Upper lobe of left lung (tissue), 6 donors: ENCODE data around the gene SLC38A9. TPM values are rescaled to one million over a fixed set of nuclear protein-coding genes. Genes with fewer than 3 reads are reported as not detected.

Experiments used
- ATAC-seq, 2 donors: fragments of 200-7000 bp; cut with Tn5 transposase; one replicate each; pipeline ENCODE4 v1.9.1; 2022; ENCODE audit warnings: mild to moderate bottlenecking in 2 of 2, moderate library complexity in 2 of 2; ENCODE audit not compliant: low FRiP score in 2 of 2
- DNase-seq, 2 donors: peaks; one replicate each; pipeline ENCODE4 v3.0.0-alpha.2; 2019 to 2020
- H3K27ac ChIP-seq, 4 donors: fragments of 200-600 bp; sonication (generic); one replicate each; pipeline ENCODE4 v1.5.1; 2016 to 2019
- H3K27me3 ChIP-seq, 4 donors: fragments of 200-600 bp; sonication (generic); one replicate each; pipeline ENCODE4 v1.5.1; 2017 to 2019
- H3K36me3 ChIP-seq, 4 donors: fragments of 200-600 bp; sonication (generic); one replicate each; pipeline ENCODE4 v1.5.1; 2016 to 2019
- H3K4me1 ChIP-seq, 4 donors: fragments of 200-600 bp; sonication (generic); one replicate each; pipeline ENCODE4 v1.5.1; 2018 to 2019
- H3K4me3 ChIP-seq, 4 donors: fragments of 200-600 bp; sonication (generic); one replicate each; pipeline ENCODE4 v1.5.1; 2017 to 2019; ENCODE audit warnings: mild to moderate bottlenecking in 2 of 4, moderate library complexity in 1 of 4
- H3K9me3 ChIP-seq, 4 donors: fragments of 200-600 bp; sonication (generic); one replicate each; pipeline ENCODE4 v1.5.1; 2018 to 2019
- EP300 ChIP-seq, 4 donors: sonication (generic); formaldehyde crosslinking; IDR thresholded peaks; one replicate each; pipeline ENCODE4 v1.5.1; 2017; ENCODE audit warnings: antibody characterized with exemption in 4 of 4, control low read depth in 2 of 4
- POLR2A ChIP-seq, 4 donors: fragments of 450-650 bp; IDR thresholded peaks; one replicate each; pipeline ENCODE4 v1.5.1; 2016 to 2017; ENCODE audit warnings: antibody characterized with exemption in 4 of 4, mild to moderate bottlenecking in 2 of 4
- POLR2AphosphoS5 ChIP-seq, 2 donors: sonication (generic); formaldehyde crosslinking; IDR thresholded peaks; one replicate each; pipeline ENCODE4 v1.5.1; 2017; ENCODE audit warnings: antibody characterized with exemption in 2 of 2
- WGBS, 2 donors: methylation state at CpG; one replicate each; pipeline ENCODE4 v1.1.5; 2017 to 2018; 5-methylcytosine and 5-hydroxymethylcytosine counted together
- total RNA-seq, 6 donors: library from RNA; depleted of rRNA in 4 of 6; stranded (reverse); fragments of >200 nt in 4 of 6; gene quantifications; one replicate each; pipeline versions ENCODE4 v1.1.0 to v1.2.1, GENCODE V29; 2016 to 2021
- TF ChIP-seq, protein P1 (sequence below), 6 experiments: fragments of 450-650 bp in 4 of 6; fragments of 200-600 bp in 2 of 6; sonication (generic) in 2 of 6; IDR thresholded peaks; one replicate each; pipeline ENCODE4 v1.5.1; 2016 to 2019; ENCODE audit warnings: antibody characterized with exemption in 6 of 6
- donor health status: DM: no; HTN: no; CAD: no; lungs with moderate emphysema.
- donor health status: DM: no; HTN: yes; CAD: no; lungs with severe emphysema.

SLC38A9 gene
- total RNA-seq, 6 donors from 2014 or later, result 14.4 to 41.9 (median 19.9) TPM

DNA sequence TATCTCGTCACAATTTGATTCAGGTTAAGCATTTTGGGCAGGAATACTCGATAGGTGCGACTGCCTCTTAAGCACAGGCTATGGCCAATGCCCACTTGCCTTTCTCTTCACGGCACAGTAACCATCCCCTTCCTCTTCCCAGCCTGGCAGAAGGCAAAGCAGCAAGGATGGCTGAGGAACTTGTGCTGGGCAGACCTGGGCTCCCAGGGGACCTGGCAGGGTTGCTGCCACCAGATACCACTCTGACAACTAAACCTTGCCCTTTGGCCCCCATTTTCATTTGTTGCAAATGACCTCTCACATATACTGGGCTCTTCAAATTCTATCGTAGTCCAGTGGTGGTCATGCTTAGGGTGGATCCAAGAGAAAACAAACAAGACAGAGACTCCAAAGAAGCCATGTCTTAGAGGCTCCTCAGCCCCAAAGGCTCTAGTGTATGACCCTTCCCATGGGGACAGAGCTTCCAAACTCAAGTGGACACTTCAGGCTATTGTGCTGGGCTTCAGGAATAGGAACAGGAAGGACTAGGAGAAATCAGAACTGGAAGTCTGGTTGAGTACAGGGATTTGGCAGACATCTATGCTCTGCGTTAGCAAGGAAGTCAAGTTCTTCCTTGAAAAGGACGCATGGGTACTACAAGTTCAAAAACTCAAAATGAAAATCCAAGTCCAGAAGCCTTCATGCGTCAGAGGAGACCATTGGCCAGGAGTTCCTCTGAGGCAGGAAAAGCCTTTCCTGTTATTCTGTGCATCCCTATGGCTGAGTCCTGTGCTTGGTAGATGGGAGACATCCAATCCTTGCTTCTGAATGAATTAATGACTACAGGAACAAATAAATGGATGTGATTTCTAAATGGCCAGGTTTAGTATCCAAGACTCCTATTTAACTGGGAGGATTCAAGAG is 112.7 kb downstream of the SLC38A9 start:
- H3K4me3 ChIP-seq, result no peak overlapping the region
- no peaks in the 10 kb centered on the region for H3K36me3 ChIP-seq
- H3K27ac ChIP-seq, result peak overlapping the region; percentile 77 to 93 (median 86)
- DNase-seq (no peak), ATAC-seq (peak in 1 of 2 donors; percentile 50)
- WGBS, 2 donors, result 79 to 80% methylated on average over 8 of the region's 8 CpGs
- H3K27me3 ChIP-seq, result no peaks in the 10 kb centered on the region
- H3K4me1 ChIP-seq, result peaks cover 33 to 62% (median 40%) of the 10 kb centered on the region in 4 donors
- H3K9me3 ChIP-seq, result no peaks in the 10 kb centered on the region
- TF ChIP-seq EP300 (IDR thresholded peaks at IDR 0.05) (peak in 1 of 4 donors; percentile 27), POLR2A (IDR thresholded peaks at IDR 0.05) (no peak), POLR2AphosphoS5 (IDR thresholded peaks at IDR 0.05) (peak; percentile 22 to 67)
- TF ChIP-seq, protein P1, sequence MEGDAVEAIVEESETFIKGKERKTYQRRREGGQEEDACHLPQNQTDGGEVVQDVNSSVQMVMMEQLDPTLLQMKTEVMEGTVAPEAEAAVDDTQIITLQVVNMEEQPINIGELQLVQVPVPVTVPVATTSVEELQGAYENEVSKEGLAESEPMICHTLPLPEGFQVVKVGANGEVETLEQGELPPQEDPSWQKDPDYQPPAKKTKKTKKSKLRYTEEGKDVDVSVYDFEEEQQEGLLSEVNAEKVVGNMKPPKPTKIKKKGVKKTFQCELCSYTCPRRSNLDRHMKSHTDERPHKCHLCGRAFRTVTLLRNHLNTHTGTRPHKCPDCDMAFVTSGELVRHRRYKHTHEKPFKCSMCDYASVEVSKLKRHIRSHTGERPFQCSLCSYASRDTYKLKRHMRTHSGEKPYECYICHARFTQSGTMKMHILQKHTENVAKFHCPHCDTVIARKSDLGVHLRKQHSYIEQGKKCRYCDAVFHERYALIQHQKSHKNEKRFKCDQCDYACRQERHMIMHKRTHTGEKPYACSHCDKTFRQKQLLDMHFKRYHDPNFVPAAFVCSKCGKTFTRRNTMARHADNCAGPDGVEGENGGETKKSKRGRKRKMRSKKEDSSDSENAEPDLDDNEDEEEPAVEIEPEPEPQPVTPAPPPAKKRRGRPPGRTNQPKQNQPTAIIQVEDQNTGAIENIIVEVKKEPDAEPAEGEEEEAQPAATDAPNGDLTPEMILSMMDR (IDR thresholded peaks at IDR 0.05), result no peak

DNA sequence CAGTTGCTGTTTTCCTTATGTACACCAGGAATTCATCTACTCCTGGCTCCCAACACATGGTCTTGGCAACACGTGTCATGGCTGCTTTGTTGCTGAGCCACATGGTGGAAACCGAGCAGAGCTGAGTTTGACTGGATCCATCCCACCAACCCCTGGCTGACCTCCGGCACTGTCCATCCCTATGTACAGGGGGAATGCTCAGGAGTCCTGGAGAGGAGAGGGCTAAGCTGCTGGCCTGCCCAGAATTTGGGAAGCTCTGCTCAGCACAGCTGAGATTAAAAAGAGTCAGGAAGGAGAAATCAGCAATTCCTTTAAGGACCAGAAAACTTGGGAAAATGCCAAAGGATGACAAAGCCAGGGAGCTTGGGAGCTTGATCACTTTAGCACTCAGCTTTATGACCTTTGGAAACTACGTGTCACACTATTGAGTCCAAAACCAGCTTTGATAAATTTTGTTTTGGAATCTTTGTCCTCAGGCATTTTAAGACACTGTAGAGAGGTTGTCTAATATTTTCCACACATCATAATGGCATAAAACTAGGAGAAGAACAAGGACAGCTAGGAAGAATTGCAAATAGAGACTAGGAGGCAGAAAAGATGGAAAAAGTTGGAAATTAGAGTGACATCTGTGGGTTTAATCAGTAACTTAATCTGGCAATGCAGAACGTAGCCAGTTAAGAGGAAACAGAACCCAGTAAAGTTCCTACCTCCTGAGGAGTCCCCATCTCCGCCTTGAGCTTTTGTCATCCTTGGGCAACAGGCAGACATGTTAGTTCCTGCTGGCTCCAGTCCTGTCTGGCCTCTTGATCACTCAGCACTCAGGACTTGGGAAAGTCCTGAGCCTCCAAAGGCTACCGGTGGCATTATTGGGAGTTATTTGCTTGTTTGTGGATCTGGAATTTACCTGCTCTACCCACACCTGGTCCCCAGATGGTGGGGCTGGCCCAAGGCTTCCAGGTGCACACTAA is 114.8 kb downstream of the SLC38A9 start:
- H3K27me3 ChIP-seq, result no peaks in the 10 kb centered on the region
- H3K4me3 ChIP-seq, result no peak overlapping the region
- H3K4me1 ChIP-seq, result peaks cover 33 to 45% (median 37%) of the 10 kb centered on the region in 4 donors
- no peak for TF ChIP-seq POLR2A (IDR thresholded peaks at IDR 0.05)
- TF ChIP-seq EP300 (IDR thresholded peaks at IDR 0.05), result peak in 1 of 4 donors; percentile 2
- TF ChIP-seq, protein P1 (IDR thresholded peaks at IDR 0.05), result no peak
- peak in 1 of 2 donors; percentile 6 for TF ChIP-seq POLR2AphosphoS5 (IDR thresholded peaks at IDR 0.05)
- H3K9me3 ChIP-seq, result no peaks in the 10 kb centered on the region
- ATAC-seq (peak; percentile 4 to 74), DNase-seq (peak in 1 of 2 donors; percentile 53)
- WGBS, 2 donors, result 44 to 69% methylated on average over 7 of the region's 7 CpGs
- H3K27ac ChIP-seq, result peak overlapping the region; percentile 4 to 73 (median 50)
- H3K36me3 ChIP-seq, result no peaks in the 10 kb centered on the region

DNA sequence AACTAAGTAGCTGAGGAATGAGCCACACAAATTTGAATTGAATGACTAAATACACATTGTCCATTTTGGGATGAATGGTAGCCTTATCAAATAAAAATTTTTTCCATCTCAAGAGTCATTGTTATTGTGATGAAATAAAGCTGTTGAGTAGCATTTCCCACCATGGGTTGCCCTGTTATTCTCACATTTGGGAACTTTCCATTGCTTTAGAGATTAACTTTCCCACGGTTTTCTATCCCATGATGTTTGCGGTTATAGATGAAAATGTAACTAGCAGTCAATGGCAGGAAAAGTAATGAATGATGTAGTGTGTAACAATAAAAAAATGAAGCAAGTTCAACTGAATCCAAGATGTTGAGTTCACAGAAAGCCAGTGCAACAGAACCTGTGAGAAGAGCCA is 117.5 kb downstream of the SLC38A9 start:
- DNase-seq, result no peak
- no peaks in the 10 kb centered on the region for H3K9me3 ChIP-seq
- H3K4me1 ChIP-seq, result peaks cover 7 to 23% (median 13%) of the 10 kb centered on the region in 4 donors
- TF ChIP-seq, protein P1 (IDR thresholded peaks at IDR 0.05), result no peak
- TF ChIP-seq POLR2A (IDR thresholded peaks at IDR 0.05) (no peak), POLR2AphosphoS5 (IDR thresholded peaks at IDR 0.05) (no peak), EP300 (IDR thresholded peaks at IDR 0.05) (no peak)
- WGBS, 2 donors, result 82 to 88% methylated on average over 2 of the region's 2 CpGs
- no peaks in the 10 kb centered on the region for H3K27me3 ChIP-seq
- ATAC-seq, result peak in 1 of 2 donors; percentile 43
- no peaks in the 10 kb centered on the region for H3K36me3 ChIP-seq
- H3K27ac ChIP-seq, result no peak overlapping the region
- H3K4me3 ChIP-seq, result no peak overlapping the region

DNA sequence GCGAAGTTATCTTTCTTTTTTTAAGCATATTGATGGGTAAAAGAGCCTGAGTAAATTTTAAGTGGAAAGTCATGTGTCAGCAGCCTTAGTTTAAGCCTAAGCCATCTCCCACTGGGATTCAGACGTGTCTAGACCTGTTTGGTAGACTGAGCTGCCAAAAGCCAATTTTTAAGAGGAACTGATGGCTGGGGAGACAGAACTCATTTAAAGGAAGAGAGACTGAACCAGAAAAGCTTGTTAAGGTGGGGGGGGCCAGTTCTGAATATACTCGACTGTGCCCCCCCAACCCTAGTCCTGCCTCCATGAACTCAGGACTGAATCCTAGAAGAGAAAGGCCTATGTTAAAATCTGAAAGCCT is 119.0 kb downstream of the SLC38A9 start:
- Histone ChIP-seq H3K9me3 (no peaks in the 10 kb centered on the region), H3K4me1 (peaks cover 0 to 13% (median 9%) of the 10 kb centered on the region in 4 donors), H3K4me3 (no peak overlapping the region), H3K36me3 (no peaks in the 10 kb centered on the region), H3K27me3 (no peaks in the 10 kb centered on the region), H3K27ac (peak overlapping the region in 1 of 4 donors; percentile 7)
- ATAC-seq, result no peak
- 73 to 78% methylated on average over 3 of the region's 3 CpGs for WGBS, 2 donors
- no peak for TF ChIP-seq POLR2AphosphoS5 (IDR thresholded peaks at IDR 0.05)
- TF ChIP-seq EP300 (IDR thresholded peaks at IDR 0.05), result no peak
- no peak for TF ChIP-seq POLR2A (IDR thresholded peaks at IDR 0.05)
- TF ChIP-seq, protein P1 (IDR thresholded peaks at IDR 0.05), result no peak
- no peak for DNase-seq
